Measurements from ENCODE around the gene FADD.

FADD gene

GRCh38 chr11:70233962-70234361, 30.9 kb downstream of the FADD start:
- DNase-seq (ENCODE audit: low read depth): no peak

DNA sequence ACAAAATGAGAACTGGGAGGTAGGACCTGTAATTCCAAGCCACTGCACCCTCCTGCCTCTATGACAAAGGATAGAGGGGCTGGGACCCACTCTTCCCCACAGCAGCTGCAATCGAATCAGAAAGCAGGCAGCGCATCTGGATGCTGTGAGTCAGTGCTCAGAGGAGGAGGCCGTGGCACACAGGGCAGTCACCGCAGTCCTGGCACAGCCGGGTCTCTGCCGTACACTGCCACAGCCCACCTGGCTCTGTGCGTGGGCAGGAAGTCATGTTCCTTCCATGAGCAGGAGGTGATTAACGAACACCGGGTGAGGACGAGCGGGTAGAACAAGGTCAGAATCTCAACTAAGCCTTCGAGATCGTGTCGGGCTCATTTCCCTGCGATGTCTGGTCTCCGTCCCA, 37.2 kb downstream of the FADD start:
- DNase-seq (ENCODE audit: low read depth): no peak

DNA sequence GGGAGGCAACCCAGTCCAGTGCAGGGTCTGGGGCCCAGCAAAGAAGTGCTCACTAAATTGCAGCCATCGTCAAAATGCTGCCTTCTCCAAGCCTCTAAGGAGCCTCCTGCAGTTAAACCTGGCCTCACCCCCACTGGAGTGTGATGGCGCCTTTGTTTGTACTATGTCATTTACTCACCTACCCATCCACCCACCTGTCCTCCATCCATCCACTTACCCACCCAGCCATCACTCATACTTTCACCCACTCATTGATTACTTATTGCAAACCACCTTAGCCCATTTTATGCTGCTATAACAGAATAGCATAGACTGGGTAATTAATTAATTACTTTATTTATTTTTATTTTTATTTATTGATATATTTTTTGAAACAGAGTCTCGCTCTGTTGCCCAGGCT, 38.6 kb downstream of the FADD start:
- no peak for DNase-seq (ENCODE audit: low read depth)

- DNase-seq (ENCODE audit: low read depth): no peak
These were observed 39.8 kb downstream of the FADD start for GRCh38 chr11:70242885-70243284.

DNA sequence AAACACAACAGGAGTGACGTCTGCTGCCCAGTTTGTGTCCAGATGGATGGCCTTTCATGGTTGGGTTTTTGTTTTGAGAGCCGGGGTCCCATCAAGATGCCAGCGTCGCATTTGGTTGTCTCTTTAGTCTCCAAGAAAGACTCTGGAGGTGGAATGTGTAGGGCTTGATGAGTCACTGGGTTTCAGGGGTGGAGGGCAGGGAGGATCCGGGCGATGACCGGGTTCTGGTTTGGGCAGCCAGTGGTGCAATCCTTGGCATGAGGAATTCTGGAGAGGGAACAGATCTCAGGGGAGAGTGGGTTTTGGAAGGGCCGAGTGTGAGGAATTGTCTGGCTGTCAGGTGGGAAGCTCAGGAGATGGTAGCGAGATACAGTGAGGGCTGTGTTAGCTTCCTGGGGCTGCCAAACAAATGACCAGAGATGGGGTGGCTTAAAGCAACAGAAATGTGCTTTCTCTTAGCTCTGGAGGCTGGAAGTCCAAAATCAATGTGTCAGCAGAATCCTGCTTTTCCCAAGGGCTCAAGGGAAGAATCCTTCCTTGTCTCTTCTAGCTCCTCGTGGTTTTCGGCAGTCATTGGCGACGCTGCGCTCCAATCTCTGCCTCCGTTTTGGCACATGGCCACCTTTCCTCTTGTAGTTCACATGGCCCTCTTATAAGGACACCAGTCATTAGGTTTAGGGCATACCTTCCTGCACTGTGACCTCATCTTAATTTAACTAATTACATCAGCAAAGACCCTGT, 41.0 kb downstream of the FADD start:
- no peak for DNase-seq (ENCODE audit: low read depth)

GRCh38 chr11:70244698-70245097, 41.6 kb downstream of the FADD start:
- no peak for DNase-seq (ENCODE audit: low read depth)

DNA sequence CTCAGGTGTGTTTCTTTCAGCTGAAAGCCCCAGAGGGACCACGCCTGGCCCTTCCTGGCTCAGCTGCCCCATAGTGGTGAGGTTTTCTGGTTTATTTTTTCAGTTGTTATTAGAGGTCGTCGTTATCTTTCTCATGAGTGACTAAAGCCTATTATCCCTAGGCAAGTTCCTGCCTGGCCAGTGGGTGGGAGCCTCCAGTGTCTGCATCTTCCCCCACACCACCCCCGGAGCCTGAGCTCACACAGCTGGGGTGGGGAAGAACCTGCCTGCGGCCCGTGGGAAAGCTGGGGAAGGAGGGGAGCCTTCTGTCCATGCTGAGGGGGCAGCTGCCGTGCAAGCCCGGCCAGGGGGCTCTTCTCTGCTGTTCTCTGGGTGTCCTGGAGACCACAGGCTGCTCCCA, 43.1 kb downstream of the FADD start:
- no peak for DNase-seq (ENCODE audit: low read depth)

- DNase-seq (ENCODE audit: low read depth): no peak
These were observed 44.1 kb downstream of the FADD start for GRCh38 chr11:70247042-70247709.

DNA sequence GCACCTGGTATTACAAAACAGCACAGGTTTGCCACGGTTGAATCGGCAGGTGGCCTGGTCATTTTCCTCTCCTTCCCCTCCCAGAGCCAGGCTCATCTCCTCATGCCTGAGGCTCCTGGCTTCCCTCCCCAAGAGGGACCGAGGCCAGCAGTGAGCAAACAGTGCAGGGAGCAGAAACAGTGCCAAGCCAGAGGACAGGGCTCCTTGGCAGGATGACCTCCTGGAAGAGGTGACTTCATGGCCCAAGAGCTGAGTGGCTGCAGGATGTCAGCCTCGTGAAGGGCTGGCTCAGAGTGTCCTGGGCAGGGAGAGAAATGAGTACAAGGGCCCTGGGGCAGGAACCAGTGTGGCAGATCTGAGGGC, 44.6 kb downstream of the FADD start:
- DNase-seq (ENCODE audit: low read depth): no peak

GRCh38 chr11:70250876-70251658, 48.0 kb downstream of the FADD start:
- no peak for DNase-seq (ENCODE audit: low read depth)

GRCh38 chr11:70251659-70252321, 48.7 kb downstream of the FADD start:
- DNase-seq (ENCODE audit: low read depth): no peak

DNA sequence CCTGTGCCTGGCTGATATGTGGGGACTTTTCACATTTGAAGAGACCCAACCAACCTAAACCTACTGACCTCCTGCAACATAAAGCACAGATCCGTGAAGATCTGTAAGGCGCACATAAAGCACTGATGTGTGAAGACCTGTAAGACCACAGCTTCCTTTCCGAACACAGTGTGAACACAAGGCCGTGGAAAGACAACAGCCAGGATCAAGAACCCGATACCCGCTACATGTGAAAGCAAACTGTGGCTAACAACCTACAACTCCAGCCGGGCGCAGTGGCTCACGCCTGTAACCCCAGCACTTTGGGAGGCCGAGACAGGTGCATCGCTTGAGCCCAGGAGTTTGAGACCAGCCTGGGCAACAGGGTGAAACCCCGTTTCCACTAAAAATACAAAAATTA, 49.7 kb downstream of the FADD start:
- DNase-seq (ENCODE audit: low read depth): no peak

DNA sequence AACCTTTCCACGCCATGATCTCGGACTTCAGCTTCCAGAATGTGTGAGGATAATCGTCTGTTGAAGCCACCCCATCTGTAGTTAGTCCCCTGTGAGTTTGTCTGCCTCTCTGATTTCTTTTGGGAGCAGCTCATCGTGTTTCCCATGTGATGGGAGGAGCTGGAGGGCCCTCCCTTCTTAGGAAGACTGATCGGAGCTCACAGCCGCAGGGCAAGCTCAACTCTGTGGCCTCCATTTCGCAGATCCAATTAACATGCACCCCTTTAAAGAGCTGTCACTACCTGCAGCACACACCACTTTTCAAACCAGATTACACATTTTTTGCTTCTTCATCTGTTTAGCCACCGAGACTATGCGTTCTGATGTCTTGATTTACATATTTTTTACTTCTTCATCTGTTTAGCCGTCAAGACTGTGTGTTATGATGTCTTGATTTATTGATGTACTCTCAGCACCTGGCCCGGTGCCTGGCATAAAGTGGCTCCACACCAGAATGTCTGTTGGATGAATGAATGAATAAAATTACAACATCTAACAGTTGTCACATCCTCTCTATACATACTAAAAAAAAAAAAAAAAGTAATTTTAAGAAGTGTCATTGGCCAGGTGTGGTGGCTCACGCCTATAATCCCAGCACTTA, 52.5 kb downstream of the FADD start:
- no peak for DNase-seq (ENCODE audit: low read depth)
